ENCODE data around the gene THG1L. TPM values are rescaled to one million over a fixed set of nuclear protein-coding genes. Genes with fewer than 3 reads are reported as not detected.

THG1L gene
- total and polyA plus RNA-seq, 10 donors, result 7.5 to 17.8 (median 9.1) TPM

DNA sequence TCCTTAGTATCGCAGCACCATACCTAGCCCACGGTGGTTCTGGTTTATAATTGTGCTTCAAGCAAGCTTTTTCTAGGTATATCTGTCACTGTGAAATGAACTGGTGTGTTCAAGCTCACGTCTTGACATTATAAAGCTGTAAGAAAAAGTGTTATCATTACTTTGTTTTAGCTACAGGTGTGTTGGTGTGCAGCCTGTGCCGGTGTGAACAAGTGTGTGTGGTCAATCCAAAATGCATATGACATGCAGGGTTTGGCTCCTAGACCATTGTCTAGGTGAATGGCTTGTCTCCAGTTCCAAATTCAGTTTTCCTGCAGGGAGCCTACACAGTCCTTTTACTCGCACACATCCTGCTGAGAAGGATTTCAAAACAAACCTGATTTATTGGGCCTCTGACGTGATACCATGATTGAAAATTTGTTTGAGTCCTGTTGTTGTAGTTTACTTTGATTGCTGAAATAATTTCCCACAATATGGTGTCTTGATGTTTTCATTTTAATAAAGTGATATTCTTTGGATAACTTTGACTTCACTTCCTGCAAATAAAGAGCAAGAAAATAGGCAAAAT is 16.0 kb downstream of the THG1L start:
- H3K27me3 ChIP-seq (replicated peaks in 1 of 7), result no peaks in the 10 kb centered on the region
- TF ChIP-seq POLR2A (IDR thresholded peaks at IDR 0.05) (no peak), POLR2AphosphoS5 (IDR thresholded peaks at IDR 0.05) (no peak)
- TF ChIP-seq, protein P1, sequence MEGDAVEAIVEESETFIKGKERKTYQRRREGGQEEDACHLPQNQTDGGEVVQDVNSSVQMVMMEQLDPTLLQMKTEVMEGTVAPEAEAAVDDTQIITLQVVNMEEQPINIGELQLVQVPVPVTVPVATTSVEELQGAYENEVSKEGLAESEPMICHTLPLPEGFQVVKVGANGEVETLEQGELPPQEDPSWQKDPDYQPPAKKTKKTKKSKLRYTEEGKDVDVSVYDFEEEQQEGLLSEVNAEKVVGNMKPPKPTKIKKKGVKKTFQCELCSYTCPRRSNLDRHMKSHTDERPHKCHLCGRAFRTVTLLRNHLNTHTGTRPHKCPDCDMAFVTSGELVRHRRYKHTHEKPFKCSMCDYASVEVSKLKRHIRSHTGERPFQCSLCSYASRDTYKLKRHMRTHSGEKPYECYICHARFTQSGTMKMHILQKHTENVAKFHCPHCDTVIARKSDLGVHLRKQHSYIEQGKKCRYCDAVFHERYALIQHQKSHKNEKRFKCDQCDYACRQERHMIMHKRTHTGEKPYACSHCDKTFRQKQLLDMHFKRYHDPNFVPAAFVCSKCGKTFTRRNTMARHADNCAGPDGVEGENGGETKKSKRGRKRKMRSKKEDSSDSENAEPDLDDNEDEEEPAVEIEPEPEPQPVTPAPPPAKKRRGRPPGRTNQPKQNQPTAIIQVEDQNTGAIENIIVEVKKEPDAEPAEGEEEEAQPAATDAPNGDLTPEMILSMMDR (IDR thresholded peaks at IDR 0.05 in 8 of 11, conservative IDR thresholded peaks at IDR 0.05 in 3 of 11), result no peak
- 88 to 94% (median 91%) methylated on average over 6 of the region's 6 CpGs for WGBS, 5 donors
- DNase-seq, result no peak
- H3K36me3 ChIP-seq, result peaks cover 0 to 14% (median 9%) of the 10 kb centered on the region in 6 donors
- H3K27ac ChIP-seq, result no peak overlapping the region
- peaks cover 3 to 26% (median 19%) of the 10 kb centered on the region in 6 donors for H3K4me1 ChIP-seq
- H3K4me3 ChIP-seq, result no peak overlapping the region
- intact Hi-C loops (cut with DNase I; ENCODE audit: low total_unique reads), result no loop called here
- H3K9me3 ChIP-seq, result no peaks in the 10 kb centered on the region

DNA sequence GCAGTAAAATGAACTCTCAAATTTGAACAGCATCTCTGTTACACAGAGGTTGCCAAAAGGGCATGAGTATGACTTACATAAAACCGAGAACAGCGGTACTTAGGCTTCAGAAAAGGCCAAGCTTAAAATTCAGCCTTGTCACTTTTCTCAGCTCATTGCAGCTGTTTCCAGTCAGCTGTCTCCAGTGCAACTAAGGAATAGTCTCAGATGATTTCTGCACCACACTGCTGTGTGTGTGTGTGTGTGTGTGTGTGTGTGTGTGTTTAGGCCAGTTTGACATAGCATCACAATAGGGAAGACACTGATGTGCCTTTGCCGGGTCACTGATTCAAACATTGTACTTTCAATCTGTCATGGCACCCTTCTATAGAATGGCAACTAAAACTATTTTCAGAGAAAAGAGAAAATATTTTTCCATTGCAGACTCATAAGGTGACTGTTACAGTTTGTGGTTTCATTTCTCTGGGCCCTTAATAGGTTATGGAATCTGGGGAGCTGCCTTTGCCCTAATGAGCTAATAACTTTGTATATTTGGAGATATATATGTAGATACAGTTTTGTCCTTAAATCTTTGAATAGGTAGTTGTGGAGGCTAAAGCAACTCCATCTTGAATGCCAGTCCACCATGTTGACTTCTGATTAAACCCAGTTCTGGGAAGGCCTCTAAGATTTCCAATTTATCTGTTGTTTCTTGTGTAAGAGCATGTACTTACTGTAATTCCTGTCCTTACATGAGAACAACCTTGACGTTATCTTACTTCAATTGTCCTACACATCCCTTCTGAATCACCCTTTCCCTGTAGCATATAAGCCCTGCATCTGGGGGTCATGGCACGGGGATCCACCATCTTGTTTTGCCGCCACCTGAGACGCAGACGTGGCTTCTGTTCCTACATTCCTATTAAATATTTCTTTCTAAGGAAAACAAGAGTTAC is 16.8 kb downstream of the THG1L start:
- Histone ChIP-seq H3K36me3 (peaks cover 0 to 22% (median 15%) of the 10 kb centered on the region in 6 donors), H3K9me3 (no peaks in the 10 kb centered on the region), H3K27me3 (replicated peaks in 1 of 7) (no peaks in the 10 kb centered on the region), H3K4me3 (no peak overlapping the region), H3K27ac (no peak overlapping the region), H3K4me1 (peaks cover 3 to 23% (median 16%) of the 10 kb centered on the region in 6 donors)
- intact Hi-C loops (cut with DNase I; ENCODE audit: low total_unique reads), result no loop called here
- no peak for DNase-seq
- TF ChIP-seq, protein P1 (IDR thresholded peaks at IDR 0.05 in 8 of 11, conservative IDR thresholded peaks at IDR 0.05 in 3 of 11), result no peak
- no peak for TF ChIP-seq POLR2AphosphoS5 (IDR thresholded peaks at IDR 0.05)
- no peak for TF ChIP-seq POLR2A (IDR thresholded peaks at IDR 0.05)
- WGBS, 5 donors, result 84 to 93% (median 91%) methylated on average over 8 of the region's 8 CpGs

DNA sequence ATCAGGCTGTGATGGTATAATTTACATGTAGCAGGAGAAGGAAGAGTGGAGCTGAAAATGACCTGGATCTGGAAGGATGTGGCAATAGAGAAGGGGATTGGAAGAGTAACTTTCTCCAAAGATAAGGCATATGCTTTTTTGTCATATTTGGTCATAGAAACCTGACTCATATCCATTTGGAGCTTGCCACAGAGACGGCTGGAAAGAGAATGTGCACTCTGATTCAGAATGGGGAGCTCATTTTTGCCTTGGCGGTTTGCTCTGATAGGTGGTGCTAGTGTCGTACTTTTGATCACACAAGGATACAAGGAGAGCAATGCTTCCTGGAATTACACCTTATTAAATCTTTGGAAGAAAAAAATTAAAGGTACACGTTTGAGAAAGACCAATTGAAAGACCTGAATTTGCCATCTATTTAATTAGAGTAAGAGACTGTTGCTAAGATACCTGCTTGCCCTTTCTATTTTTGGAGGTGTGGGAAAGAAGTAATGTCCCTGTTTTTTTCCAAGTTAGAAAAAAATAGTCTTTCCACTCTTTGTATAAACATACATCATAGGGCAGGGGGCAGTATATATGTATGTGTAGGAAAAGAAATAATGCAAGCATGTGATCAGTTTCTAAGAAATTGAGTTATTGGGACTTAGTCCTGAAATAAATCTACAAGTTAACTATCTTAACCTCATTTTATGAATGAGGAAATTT is 17.7 kb downstream of the THG1L start:
- intact Hi-C loops (cut with DNase I; ENCODE audit: low total_unique reads), result no loop called here

More for the DNA sequence above, 17.7 kb downstream of the THG1L start:
- Histone ChIP-seq H3K9me3 (no peaks in the 10 kb centered on the region), H3K36me3 (peaks cover 0 to 31% (median 22%) of the 10 kb centered on the region in 6 donors), H3K4me1 (peaks cover 3 to 19% (median 12%) of the 10 kb centered on the region in 6 donors), H3K27me3 (replicated peaks in 1 of 7) (no peaks in the 10 kb centered on the region), H3K27ac (no peak overlapping the region), H3K4me3 (no peak overlapping the region)
- 89 to 97% (median 90%) methylated on average over 4 of the region's 4 CpGs for WGBS, 5 donors
- TF ChIP-seq, protein P1 (IDR thresholded peaks at IDR 0.05 in 8 of 11, conservative IDR thresholded peaks at IDR 0.05 in 3 of 11), result no peak
- no peak for TF ChIP-seq POLR2AphosphoS5 (IDR thresholded peaks at IDR 0.05)
- TF ChIP-seq POLR2A (IDR thresholded peaks at IDR 0.05), result no peak
- DNase-seq, result no peak
